ENCODE data around the gene USP11.
A peak's percentile ranks its signal among the peaks of the same experiment; 100 is the strongest.

The USP11 gene

DNA sequence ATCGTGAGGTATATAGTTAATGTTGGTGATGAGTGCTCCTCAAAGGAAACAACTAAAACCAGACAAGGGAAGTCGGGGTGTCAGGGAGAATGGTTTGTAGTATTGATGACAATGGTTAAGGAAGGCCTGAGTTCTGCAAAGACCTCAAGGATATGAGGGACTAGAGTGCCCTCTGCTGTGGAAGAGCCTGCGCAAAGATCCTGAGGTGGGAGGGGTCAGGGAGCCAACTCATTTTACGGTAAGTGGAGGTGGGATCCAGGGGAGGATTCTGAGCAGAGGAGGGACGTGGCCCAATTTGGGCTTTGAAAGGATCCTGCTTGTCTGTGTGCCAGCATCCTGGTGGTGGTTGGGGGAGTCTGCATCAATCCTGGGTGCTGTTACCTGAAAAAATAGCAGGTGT lies 27.8 kb upstream of the USP11 start:
- DNase-seq (ENCODE audit: low read depth): no peak

DNA sequence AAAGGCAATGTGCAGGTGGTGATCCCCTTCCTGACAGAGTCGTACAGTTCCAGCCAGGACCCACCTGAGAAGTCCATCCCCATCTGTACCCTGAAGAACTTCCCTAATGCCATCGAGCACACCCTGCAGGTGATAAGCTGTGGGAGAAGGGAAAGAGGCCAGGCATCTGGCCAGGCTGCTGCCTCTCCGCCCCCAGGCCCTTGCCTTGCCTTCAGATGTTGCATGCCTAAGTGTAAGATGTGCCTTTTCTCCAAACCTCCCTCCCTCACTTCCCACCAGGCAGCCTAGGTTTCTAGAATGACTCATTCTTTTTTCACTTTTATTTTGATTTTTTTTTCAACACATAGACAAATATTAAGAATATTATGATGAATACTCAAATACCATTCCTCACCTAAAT lies 26.5 kb upstream of the USP11 start:
- DNase-seq (ENCODE audit: low read depth): no peak

DNA sequence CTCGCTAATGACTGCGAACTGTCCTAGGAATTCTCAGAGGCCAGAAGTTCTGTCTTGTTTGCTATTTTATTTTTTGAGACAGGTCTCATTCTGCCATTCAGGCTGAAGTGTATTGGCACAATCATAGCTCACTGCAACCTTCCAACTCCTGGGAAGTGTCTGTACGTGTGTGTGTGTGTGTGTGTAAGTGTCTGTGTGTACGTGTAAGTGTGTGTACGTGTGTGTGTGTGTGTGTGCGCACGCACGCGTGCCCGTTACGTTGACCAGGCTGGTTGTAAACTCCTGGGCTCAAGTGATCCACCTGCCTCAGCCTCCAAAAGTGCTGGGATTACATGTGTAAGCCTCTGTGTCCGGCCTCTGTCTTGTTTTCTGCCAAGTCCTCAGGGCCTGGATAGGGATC lies 24.7 kb upstream of the USP11 start:
- DNase-seq (ENCODE audit: low read depth): no peak

DNA sequence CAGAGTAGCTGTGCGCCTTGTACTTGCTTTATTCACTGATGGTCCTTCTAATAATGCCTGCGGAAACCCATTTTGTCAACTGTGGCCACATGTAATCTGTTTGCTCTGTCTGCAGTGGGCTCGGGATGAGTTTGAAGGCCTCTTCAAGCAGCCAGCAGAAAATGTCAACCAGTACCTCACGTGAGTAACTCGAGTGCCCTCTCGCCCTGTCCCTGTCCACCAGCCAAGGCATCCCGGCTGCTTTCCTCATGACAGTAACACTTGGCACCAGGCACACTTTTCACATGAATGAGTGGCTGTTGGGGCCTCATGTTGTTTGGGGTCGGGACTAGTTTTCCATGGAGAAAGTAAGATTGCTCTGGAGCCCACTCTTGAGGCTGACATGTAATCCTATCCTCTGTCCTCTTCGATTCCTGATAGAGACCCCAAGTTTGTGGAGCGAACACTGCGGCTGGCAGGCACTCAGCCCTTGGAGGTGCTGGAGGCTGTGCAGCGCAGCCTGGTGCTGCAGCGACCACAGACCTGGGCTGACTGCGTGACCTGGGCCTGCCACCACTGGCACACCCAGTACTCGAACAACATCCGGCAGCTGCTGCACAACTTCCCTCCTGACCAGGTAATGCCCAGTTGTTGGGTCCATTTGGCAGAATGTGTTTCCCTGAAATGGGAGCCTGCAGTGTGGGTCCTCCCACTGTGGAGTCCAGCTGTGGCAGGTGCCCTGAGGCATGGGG lies 23.1 kb upstream of the USP11 start:
- DNase-seq (ENCODE audit: low read depth): no peak

DNA sequence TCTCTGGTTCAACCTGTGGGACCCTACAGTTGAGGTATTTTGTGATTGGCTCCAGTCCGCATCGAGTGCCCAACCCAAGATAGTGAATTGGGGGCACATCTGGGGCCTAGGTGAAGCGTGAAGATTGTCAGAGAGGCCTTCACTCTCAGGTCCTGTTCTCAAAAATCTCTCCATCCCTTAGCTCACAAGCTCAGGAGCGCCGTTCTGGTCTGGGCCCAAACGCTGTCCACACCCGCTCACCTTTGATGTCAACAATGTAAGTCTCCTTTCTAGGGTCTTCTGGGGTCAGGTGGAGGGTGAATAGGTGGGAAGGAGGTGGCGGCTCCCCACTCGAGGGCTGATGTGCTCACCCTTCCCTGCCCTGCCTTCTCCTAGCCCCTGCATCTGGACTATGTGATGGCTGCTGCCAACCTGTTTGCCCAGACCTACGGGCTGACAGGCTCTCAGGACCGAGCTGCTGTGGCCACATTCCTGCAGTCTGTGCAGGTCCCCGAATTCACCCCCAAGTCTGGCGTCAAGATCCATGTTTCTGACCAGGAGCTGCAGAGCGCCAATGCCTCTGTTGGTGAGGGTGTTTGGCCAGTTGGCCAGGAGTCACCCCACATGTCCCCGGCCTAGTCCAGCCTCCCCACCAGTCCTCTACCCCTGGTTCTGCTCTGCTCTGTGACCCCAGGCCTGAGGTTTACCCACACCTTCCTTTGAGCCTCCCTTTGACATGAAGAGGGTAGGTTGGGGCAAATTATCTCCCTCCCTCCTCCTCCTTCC lies 22.0 kb upstream of the USP11 start:
- no peak for DNase-seq (ENCODE audit: low read depth)

DNA sequence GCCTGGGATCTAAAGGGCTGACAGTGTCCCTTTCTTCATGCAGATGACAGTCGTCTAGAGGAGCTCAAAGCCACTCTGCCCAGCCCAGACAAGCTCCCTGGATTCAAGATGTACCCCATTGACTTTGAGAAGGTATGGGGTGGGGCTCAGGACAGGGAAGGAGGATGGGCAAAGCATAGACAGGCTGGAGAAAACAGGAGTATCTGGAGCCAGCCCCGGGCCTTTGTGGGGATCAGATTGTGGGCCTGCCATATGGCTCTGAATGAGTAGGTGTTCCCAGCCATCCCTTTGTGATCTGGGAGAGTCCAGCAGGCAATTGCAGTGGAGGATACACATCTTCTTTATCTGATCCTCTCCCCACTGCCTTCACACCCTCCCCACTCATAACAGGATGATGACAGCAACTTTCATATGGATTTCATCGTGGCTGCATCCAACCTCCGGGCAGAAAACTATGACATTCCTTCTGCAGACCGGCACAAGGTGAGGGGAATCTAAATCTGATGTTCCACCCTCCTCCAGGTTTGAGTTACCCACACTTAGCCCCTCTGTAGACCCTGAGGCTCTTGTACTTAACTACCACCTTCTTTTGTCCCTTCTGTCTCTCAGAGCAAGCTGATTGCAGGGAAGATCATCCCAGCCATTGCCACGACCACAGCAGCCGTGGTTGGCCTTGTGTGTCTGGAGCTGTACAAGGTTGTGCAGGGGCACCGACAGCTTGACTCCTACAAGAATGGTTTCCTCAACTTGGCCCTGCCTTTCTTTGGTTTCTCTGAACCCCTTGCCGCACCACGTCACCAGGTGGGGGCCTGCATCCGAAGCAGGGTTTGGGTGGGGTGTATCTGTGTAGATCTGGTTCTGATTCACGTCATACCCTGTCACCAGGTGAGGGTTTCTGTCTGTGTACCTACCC lies 20.2 kb upstream of the USP11 start:
- no peak for DNase-seq (ENCODE audit: low read depth)

DNA sequence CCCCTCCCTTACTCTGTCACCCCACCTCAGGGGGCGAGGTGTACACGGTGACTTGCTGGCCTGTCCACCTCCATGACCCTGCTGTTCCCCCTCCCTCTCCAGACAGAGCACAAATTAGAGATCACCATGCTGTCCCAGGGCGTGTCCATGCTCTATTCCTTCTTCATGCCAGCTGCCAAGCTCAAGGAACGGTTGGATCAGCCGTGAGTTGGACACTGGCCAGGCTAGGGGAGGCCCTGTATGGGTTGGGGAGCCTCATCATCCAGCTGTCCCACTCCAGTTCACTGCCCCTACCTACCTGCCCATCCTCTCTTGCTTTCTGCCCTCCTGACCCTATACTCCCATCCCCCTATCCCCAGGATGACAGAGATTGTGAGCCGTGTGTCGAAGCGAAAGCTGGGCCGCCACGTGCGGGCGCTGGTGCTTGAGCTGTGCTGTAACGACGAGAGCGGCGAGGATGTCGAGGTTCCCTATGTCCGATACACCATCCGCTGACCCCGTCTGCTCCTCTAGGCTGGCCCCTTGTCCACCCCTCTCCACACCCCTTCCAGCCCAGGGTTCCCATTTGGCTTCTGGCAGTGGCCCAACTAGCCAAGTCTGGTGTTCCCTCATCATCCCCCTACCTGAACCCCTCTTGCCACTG lies 18.3 kb upstream of the USP11 start:
- no peak for DNase-seq (ENCODE audit: low read depth)

DNA sequence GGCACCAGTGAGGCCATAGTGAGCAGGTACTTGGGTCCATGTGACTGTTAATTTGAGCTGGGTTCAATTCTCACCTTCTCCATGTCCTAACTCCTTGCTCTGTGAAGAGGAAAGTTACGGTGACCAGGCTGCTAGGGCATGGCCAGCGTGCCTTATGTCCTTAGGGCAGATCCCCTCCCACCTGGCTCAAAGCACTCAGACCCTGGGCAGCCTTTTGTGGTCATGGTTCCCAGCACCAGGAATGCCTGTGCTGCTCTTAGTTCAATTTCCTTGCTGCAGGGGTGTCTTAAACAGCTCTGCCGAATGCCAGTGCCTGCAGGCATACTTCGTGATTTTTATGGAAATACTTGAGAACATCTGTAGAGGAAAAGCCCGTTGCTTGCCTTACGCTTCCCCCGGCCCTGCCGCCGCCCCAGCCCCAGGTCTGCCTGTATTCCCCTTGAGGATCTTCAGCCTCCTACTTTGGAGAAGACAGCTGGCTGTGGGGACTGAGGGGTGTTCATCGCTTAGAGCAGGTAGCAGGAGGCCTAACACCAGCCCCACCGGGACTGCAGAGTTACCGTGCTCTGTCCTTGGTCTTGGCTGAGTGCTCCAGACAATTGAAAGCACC lies 17.4 kb upstream of the USP11 start:
- DNase-seq (ENCODE audit: low read depth): no peak

DNA sequence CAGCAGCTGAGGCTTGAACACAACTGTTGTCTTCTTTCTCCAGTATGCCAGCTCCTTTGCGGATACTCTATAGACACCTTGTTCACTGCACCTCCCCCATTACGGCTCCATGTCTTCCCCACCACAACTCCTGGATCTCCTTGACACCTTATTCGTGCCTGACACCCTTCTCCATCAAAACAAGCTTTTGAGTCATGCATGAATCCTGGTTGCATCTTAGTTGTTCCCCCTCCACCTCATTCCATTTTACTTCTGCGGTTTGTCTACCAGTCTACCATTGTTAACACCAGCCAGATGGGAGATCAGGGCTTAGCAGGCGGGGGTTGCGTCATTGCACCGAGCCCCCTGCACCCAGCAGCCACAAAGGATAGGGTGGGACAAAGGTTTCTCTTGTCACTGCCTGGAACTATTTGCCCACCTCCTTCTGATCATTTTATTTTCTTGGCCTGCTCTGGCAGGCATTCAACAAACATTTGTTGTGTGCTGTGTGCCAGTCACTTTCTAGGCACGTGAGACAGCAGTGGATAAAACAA lies 16.4 kb upstream of the USP11 start:
- no peak for DNase-seq (ENCODE audit: low read depth)

DNA sequence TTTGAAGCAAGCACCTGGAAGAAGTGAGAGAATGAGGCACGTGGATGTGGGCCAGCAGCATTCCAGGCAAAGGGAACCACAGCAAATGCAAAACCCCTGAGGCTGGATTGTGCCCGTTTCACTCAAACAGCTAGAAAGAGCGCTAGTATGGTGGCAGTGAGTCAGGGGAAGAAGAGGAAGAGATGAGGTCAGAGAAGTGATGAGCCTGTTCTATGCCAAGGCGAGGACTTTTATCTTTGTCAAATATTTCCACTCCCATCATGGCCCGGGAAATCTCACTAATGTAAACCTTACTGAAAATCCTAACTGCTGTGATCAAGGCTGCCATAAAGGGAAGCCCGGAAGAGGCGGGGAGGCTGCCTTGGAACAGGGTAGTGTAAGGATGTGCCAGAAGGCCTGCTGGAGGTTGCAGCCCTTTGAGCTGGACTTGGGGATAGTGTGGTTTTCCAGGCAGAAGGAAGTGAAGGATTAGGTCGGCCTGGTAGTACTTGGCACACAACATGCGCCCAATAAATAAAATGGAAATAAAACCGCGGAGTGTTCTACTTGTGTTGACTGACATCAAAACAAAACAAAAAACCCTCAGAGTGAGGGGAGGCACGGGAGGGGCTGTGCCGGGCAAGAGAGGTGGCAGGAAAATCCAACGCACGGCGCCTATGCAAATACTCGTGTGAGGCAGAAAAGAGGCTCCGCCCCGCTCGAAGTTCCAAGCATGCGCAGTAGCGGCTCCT lies 15.5 kb upstream of the USP11 start:
- DNase-seq (ENCODE audit: low read depth): no peak

DNA sequence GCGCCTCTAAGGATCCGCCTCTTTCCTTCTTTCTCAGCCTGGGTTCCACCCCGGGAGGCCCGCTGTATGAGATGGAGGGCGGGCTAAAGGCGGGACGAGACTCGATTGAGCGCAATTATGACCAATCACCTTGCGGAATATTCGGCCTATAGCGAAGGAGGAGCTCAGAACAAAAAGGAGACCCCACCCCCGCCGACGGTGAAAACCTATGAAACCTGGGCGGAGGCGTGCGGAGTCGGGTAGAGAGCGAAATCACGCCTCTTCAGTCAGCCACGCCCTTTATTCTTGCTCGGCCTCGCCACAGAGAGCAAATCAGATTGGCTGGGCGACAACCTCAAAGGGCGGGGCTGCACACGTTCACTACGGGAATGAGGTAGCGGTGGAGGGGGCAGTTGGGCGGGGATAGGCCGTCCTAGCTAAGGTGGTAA lies 14.9 kb upstream of the USP11 start:
- peak; percentile 91 for DNase-seq (ENCODE audit: low read depth)

DNA sequence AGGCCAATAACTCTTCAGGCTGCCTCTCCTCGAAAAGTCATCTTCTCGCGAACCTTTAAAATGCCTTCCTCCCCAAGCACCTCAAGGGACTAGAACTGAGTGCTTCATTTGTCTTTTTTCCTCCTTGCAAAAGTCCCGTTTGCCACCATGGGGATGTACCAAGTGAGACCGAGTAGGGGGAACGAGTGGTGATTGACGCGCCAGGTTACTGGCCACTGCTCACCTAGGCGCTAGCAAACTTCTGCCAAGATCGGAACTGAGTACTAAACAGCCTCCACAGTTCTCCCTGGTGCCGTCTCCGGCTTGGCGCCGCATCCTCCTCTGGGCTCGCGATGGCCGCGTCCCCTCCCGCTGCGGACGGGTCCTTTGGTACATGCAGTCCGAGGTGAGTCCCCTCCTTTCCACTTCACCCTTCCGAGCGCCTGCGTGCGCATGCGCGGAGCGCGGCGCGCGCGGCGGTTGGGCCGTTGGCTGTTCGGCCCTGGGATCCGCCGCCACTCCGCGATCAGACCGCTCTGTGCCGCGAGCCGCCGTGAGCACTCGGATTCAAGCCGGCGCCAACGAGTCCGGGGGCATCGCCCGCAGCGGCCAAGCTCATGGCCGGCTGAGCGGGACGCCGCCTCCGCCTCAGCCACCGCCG lies 14.4 kb upstream of the USP11 start, which contains the start of gene CDK16:
Gene CDK16 (plus strand): TSS at position 402 of the 640 bp plus-strand sequence. CDS start 4,877 bp downstream, outside the sequence.
- no peak for DNase-seq (ENCODE audit: low read depth)

DNA sequence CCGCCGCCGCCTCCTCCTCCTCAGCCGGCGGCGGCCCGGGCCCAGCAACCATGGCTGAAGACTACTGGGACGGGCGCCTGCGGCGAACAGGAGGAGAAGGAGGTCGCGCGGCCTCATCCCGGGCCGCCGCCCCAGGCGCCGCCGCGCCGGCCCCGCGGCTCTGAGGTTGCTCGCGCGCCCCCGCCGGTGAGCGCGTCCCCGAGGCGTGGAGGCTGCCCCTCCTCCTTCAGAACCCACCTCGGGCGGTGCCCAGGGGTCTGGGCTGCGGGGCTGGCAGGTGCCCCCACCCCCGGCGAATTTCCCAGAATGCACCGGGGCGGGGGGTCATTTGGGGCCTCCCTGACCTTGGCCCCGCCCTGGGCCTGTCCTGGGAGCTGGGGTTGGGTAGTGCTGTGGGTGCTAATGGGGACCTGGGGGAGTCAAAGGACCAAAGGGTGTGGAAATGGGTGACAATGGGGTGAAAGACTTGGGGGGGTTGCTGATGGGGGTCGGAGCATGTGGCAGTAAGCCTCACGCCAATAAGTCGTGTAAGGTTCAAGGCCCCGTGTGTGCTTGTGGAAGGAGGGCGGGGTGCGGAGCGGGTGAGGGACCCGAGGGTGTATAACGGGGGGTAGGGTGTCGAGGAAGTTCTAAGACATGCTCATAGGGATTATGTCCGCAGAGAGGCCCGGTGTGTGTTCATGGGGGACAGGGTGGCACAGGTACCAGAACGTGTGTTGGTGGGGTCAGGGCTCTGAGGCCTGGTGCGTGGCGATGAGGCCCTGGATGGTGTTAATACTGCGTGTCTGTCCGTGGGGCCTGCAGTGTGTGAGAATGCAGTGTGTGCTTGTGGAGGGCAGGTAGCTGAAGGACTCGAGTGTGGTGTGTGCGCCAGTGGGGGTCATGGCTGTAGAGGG lies 13.6 kb upstream of the USP11 start:
- no peak for DNase-seq (ENCODE audit: low read depth)

DNA sequence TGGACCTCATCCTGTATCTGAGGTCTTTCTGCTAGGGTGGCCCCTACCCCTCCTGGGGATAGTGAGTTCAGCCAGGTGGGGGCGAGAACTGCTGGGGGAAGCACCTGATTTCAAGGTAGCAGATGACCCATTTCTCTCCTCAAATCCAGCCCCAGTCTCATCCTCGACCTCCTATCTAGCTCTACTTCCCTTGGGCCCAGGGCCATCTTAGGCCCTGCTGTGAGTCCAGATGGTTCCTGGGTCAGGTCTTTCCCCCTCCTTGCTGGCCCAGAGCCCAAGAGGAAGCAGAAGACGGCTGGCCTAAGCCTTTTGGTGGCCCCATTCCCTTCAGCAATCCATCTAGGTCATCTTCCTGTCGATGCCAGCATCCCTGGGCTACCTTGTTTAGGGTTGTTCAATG lies 11.1 kb upstream of the USP11 start:
- DNase-seq (ENCODE audit: low read depth): no peak

DNA sequence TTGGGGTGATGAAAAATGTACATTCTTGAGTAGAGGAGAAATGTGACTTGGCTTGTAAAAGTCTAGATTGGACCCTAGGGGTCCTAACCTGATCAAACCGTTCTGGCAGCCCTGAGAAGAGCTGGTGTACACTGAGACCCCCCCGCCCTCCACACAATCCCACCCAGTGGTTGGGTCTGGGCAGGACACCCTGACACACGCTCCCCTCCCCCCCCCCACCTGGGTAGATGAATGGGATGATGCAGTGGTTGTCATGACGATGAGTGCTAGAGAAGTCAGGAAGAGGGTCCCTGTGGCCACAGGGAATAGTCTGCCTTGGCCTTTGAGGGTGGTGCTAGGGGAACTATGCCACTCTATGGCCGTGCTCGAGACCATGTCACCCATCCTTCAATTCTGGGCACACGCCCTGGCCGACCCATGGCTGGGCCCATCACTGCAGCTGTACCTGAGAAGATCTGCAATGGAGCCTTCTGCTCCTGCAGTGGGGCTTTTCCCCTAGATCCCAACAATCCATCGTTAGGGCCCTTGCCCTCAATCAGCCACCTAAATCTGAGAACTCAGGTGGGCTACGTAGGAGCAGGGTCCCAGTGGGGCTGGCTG lies 10.0 kb upstream of the USP11 start:
- DNase-seq (ENCODE audit: low read depth): no peak

DNA sequence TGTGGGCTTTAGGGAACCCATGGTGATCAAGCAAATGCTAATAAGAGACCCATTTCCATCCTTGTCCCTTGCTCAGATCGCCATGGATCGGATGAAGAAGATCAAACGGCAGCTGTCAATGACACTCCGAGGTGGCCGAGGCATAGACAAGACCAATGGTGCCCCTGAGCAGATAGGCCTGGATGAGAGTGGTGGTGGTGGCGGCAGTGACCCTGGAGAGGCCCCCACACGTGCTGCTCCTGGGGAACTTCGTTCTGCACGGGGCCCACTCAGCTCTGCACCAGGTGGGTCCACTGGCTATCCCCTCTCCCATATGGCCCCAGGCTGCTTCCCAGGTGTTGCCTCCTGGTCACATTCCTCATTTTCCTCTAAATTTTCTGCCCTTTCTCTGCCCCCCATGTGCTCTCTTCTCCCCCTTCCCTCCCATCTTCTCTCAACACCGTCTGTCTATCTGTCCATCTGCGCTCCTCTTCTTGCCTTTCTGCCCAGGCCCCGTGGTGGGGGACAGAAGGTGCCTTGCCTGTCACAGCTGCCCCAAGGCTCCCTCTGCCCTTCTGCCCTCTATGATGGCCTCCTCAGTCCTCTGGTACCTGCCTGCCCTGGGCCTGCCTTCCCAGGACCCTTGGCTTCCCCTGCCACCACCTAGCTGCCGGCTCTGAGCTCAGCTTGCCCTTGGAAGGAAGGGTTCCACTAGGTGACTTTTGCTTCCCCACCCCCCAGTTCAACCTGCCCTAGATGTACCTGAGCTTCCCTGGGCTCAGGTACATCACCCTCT lies 9.1 kb upstream of the USP11 start:
- no peak for DNase-seq (ENCODE audit: low read depth)

DNA sequence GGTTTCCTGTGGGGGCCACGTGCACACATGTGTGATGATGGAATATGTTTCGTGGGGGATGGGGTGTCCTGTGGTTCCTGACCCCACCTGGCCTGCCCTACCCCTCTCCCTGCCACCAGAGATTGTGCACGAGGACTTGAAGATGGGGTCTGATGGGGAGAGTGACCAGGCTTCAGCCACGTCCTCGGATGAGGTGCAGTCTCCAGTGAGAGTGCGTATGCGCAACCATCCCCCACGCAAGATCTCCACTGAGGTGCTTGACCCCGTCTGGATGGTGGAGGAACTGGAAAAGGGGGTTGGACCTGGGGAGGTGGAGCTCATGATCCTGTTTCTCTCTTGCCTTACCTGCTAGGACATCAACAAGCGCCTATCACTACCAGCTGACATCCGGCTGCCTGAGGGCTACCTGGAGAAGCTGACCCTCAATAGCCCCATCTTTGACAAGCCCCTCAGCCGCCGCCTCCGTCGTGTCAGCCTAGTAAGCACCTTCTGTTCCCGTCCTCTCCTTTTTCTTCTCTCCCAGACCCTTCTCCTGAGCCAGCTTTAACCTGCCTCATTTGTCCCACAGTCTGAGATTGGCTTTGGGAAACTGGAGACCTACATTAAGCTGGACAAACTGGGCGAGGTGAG lies 8.4 kb upstream of the USP11 start:
- DNase-seq (ENCODE audit: low read depth): no peak

Measured in non-pigmented ciliary epithelial cell (primary cell).